ENCODE results near the gene SKOR2. TPM values are rescaled to one million over a fixed set of nuclear protein-coding genes. Genes with fewer than 3 reads are reported as not detected.

The SKOR2 gene
- total RNA-seq, 1 donor from 2014 or later, result not detected

Small RNA genes within 50 kb of the gene (small RNA-seq; reads per million reads assigned to genes)
- not detected for gene RNU6-1131P (ENCODE audit: low replicate concordance)

Other genes starting within 250 kb of the SKOR2 start
- not detected for gene ELOA2, start 216.0 kb downstream of the SKOR2 start, total RNA-seq
- gene HDHD2, start 101.2 kb downstream of the SKOR2 start, total RNA-seq, result 27.8 TPM
- 15.5 TPM for gene IER3IP1, start 75.3 kb downstream of the SKOR2 start, total RNA-seq